Common myeloid progenitor, CD34-positive (primary cell): ENCODE measurements around the gene IQCH.
A peak's percentile ranks its signal among the peaks of the same experiment; 100 is the strongest.

Experiments
- CTCF ChIA-PET: fragments of 350-600 bp; sonication (Branson Sonifier 250); formaldehyde crosslinking; loops from one replicate; lab custom pipeline; 2021; ENCODE audit warnings: antibody characterized with exemption; lab: Charles Lee
- POLR2A ChIA-PET: fragments of 350-600 bp; sonication (Branson Sonifier 250); formaldehyde crosslinking; loops from one replicate; lab custom pipeline; 2021; ENCODE audit warnings: antibody characterized with exemption; lab: Charles Lee
- DNase-seq, 3 donors: peaks; one replicate each; pipeline versions ENCODE4 v3.0.0 to v3.0.0-alpha.2; 2013
- H3K27ac ChIP-seq, 2 experiments: 1 replicate in 1 of 2; 2 replicates in 1 of 2; pipeline ENCODE4 v1.7.0; 2013; ENCODE audit warnings: inconsistent platforms in 2 of 2, low read length in 2 of 2, mild to moderate bottlenecking in 2 of 2, low read depth in 1 of 2, moderate library complexity in 1 of 2; ENCODE audit not compliant: severe bottlenecking in 2 of 2, insufficient read depth in 1 of 2, poor library complexity in 1 of 2
- H3K27me3 ChIP-seq, 5 experiments: replicated peaks in 2 of 5; 1 replicate in 3 of 5; 2 replicates in 2 of 5; pipeline versions ENCODE4 v1.6.1 to v1.7.0; 2013; ENCODE audit warnings: low read length in 4 of 5, mild to moderate bottlenecking in 2 of 5, moderate library complexity in 2 of 5, inconsistent platforms in 1 of 5; ENCODE audit not compliant: insufficient read depth in 5 of 5, control insufficient read depth in 4 of 5
- H3K36me3 ChIP-seq, 4 experiments: 1 replicate in 2 of 4; 2 replicates in 2 of 4; pipeline versions ENCODE4 v1.6.1 to v1.7.0; 2013; ENCODE audit warnings: low read length in 3 of 4, control low read depth in 1 of 4, mild to moderate bottlenecking in 1 of 4; ENCODE audit not compliant: control insufficient read depth in 4 of 4, insufficient read depth in 4 of 4
- H3K4me1 ChIP-seq, 4 experiments: 1 replicate in 3 of 4; 2 replicates in 1 of 4; pipeline versions ENCODE4 v1.6.1 to v1.7.1; 2013; ENCODE audit warnings: low read length in 3 of 4, mild to moderate bottlenecking in 3 of 4, control low read depth in 1 of 4, inconsistent platforms in 1 of 4, moderate library complexity in 1 of 4; ENCODE audit not compliant: control insufficient read depth in 4 of 4, insufficient read depth in 4 of 4; ENCODE audit errors: control extremely low read depth in 1 of 4
- H3K4me3 ChIP-seq, 7 experiments: 1 replicate in 4 of 7; 2 replicates in 3 of 7; pipeline versions ENCODE4 v1.5.1 to v1.7.0; 2013; ENCODE audit warnings: mild to moderate bottlenecking in 7 of 7, low read length in 6 of 7, moderate library complexity in 6 of 7, inconsistent platforms in 2 of 7, low read depth in 2 of 7, control low read depth in 1 of 7; ENCODE audit not compliant: insufficient read depth in 4 of 7, control insufficient read depth in 1 of 7; ENCODE audit errors: extremely low read depth in 1 of 7
- H3K9me3 ChIP-seq, 5 experiments: 1 replicate in 4 of 5; 2 replicates in 1 of 5; pipeline versions ENCODE4 v1.6.1 to v1.7.1; 2013; ENCODE audit warnings: low read length in 4 of 5, mild to moderate bottlenecking in 2 of 5, inconsistent platforms in 1 of 5, low read depth in 1 of 5, moderate library complexity in 1 of 5; ENCODE audit not compliant: control insufficient read depth in 4 of 5, insufficient read depth in 2 of 5; ENCODE audit errors: control extremely low read depth in 1 of 5
- WGBS: methylation state at CpG from one replicate; pipeline ENCODE4 v1.1.5; 2013; ENCODE audit not compliant: insufficient coverage; 5-methylcytosine and 5-hydroxymethylcytosine counted together

IQCH gene

GRCh38 chr15:67307156-67307555, 52.6 kb downstream of the IQCH start:
- CTCF ChIA-PET, result interaction anchor here (0.7 kb wide), 1 partner anchor 361 kb away, joined by 3 read pairs; no protein-coding TSS in a partner anchor
- no CpG with 5 or more reads among the region's 1 CpG for WGBS
- DNase-seq, result peak in 1 of 3 donors; percentile 13
- Histone ChIP-seq H3K36me3 (no peaks in the 10 kb centered on the region), H3K4me1 (peaks cover 0 to 3% (median 0%) of the 10 kb centered on the region in 4 experiments), H3K27ac (no peak overlapping the region), H3K4me3 (no peak overlapping the region), H3K9me3 (no peaks in the 10 kb centered on the region), H3K27me3 (no peaks in the 10 kb centered on the region)
- POLR2A ChIA-PET, result no interaction called here

GRCh38 chr15:67307889-67308597, 53.5 kb downstream of the IQCH start:
- Histone ChIP-seq H3K27ac (no peak overlapping the region), H3K4me3 (no peak overlapping the region), H3K36me3 (no peaks in the 10 kb centered on the region), H3K9me3 (no peaks in the 10 kb centered on the region), H3K27me3 (no peaks in the 10 kb centered on the region), H3K4me1 (peaks cover 0 to 3% (median 0%) of the 10 kb centered on the region in 4 experiments)
- WGBS, result 90% methylated on average over 4 of the region's 4 CpGs
- no peak for DNase-seq
- CTCF ChIA-PET, result interaction anchor here (0.7 to 1.1 kb wide), 2 partner anchors 13 to 362 kb away, joined by 3 read pairs; no protein-coding TSS in a partner anchor
- POLR2A ChIA-PET, result no interaction called here

- no peak overlapping the region for H3K27ac ChIP-seq
- POLR2A ChIA-PET, result no interaction called here
Observed at GRCh38 chr15:67311731-67312130, 57.1 kb downstream of the IQCH start.

GRCh38 chr15:67319961-67320360, 65.4 kb downstream of the IQCH start:
- Histone ChIP-seq H3K4me1 (no peaks in the 10 kb centered on the region), H3K27me3 (no peaks in the 10 kb centered on the region), H3K36me3 (no peaks in the 10 kb centered on the region), H3K9me3 (peaks cover 0 to 5% (median 3%) of the 10 kb centered on the region in 5 experiments), H3K4me3 (no peak overlapping the region), H3K27ac (no peak overlapping the region)
- 96% methylated on average over 3 of the region's 3 CpGs for WGBS
- DNase-seq, result no peak
- CTCF ChIA-PET, result no interaction called here
- POLR2A ChIA-PET, result no interaction called here

More at GRCh38 chr15:67311731-67312130, 57.1 kb downstream of the IQCH start:
- Histone ChIP-seq H3K27me3 (no peaks in the 10 kb centered on the region), H3K36me3 (no peaks in the 10 kb centered on the region), H3K4me1 (peaks cover 0 to 3% (median 0%) of the 10 kb centered on the region in 4 experiments), H3K4me3 (no peak overlapping the region), H3K9me3 (no peaks in the 10 kb centered on the region)
- WGBS, result 100% methylated on average over 1 of the region's 1 CpG
- DNase-seq, result no peak
- CTCF ChIA-PET, result no interaction called here

GRCh38 chr15:67321352-67321751, 66.8 kb downstream of the IQCH start:
- Histone ChIP-seq H3K36me3 (no peaks in the 10 kb centered on the region), H3K27me3 (no peaks in the 10 kb centered on the region), H3K4me1 (no peaks in the 10 kb centered on the region), H3K4me3 (no peak overlapping the region), H3K9me3 (peaks cover 0 to 5% (median 3%) of the 10 kb centered on the region in 5 experiments), H3K27ac (no peak overlapping the region)
- no peak for DNase-seq
- ChIA-PET POLR2A (no interaction called here), CTCF (interaction anchor here (1.3 kb wide), 1 partner anchor 13 kb away, joined by 3 read pairs; no protein-coding TSS in a partner anchor)

- no peak overlapping the region for H3K4me3 ChIP-seq
- no peak overlapping the region for H3K27ac ChIP-seq
- CTCF ChIA-PET, result no interaction called here
- no peak for DNase-seq
- POLR2A ChIA-PET, result no interaction called here
- H3K4me1 ChIP-seq, result no peaks in the 10 kb centered on the region
- no peaks in the 10 kb centered on the region for H3K36me3 ChIP-seq
- no peaks in the 10 kb centered on the region for H3K27me3 ChIP-seq
- WGBS, result 100% methylated on average over 3 of the region's 4 CpGs
- peaks cover 0 to 10% (median 3%) of the 10 kb centered on the region in 5 experiments for H3K9me3 ChIP-seq
Observed at GRCh38 chr15:67322481-67322880, 67.9 kb downstream of the IQCH start.

GRCh38 chr15:67327312-67327711, 72.7 kb downstream of the IQCH start:
- WGBS, result no CpG with 5 or more reads among the region's 1 CpG
- Histone ChIP-seq H3K9me3 (peaks cover 1 to 13% (median 4%) of the 10 kb centered on the region in 5 experiments), H3K4me3 (no peak overlapping the region), H3K36me3 (no peaks in the 10 kb centered on the region), H3K27me3 (no peaks in the 10 kb centered on the region), H3K4me1 (no peaks in the 10 kb centered on the region), H3K27ac (no peak overlapping the region)
- no peak for DNase-seq
- ChIA-PET CTCF (no interaction called here), POLR2A (no interaction called here)
